SK-N-SH treated with all-trans-retinoic acid at 6 μM for 48 hours (cell line): ENCODE data around the gene HSPB6.

Source experiments
- ZFP3 ChIP-seq: fragments of 250-450 bp; sonication (Bioruptor Pico); IDR thresholded peaks from 2 replicates; pipeline ENCODE4 v1.5.0; 2020; ENCODE audit warnings: mild to moderate bottlenecking, moderate library complexity
- TF ChIP-seq, protein P1 (sequence below): fragments of 250-450 bp; sonication (Bioruptor Pico); IDR thresholded peaks from 2 replicates; pipeline ENCODE4 v1.8.0; 2020; ENCODE audit warnings: mild to moderate bottlenecking, moderate library complexity, borderline replicate concordance

DNA sequence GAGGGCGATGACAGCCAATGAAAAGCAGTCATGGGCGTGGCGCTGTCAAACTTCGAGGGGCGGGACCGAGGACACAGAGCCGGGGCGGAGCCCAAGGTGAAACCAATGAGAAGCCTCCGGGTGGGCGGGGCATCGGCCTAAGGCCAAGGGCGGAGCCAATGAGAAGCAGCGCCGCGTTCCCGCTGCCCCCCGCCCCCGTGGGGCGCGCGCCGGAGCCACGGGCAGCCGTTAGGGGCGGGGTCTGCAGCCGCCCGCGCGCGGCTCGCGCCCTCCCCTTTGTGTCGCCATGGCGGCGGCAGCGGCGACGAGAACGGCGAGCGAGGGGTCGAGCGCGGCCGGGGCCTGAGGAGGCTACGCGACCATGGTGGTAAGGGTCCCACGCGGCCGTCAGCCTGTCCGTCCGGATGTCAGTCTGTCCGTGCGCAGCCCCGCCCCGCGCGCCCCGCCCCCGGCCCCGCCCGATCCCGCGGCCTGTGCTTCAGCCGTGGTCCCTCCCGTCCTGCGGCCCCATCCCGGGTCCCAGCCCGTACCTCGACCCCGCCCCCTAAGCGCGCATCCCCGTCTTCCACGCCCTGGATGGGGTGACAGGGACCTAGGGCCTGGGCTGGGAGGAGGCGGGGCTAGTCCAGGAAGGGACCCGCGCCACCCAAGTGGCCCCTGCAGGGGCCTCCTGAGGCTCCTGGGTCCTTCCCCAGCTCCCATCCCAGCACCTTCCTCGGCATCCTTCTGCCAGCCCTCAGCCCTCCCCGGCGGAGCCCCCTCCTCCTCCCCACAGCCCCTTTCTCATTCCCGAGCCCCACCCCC lies 18.7 kb upstream of the HSPB6 start, which contains the start of gene ARHGAP33:
- TF ChIP-seq, protein P1, sequence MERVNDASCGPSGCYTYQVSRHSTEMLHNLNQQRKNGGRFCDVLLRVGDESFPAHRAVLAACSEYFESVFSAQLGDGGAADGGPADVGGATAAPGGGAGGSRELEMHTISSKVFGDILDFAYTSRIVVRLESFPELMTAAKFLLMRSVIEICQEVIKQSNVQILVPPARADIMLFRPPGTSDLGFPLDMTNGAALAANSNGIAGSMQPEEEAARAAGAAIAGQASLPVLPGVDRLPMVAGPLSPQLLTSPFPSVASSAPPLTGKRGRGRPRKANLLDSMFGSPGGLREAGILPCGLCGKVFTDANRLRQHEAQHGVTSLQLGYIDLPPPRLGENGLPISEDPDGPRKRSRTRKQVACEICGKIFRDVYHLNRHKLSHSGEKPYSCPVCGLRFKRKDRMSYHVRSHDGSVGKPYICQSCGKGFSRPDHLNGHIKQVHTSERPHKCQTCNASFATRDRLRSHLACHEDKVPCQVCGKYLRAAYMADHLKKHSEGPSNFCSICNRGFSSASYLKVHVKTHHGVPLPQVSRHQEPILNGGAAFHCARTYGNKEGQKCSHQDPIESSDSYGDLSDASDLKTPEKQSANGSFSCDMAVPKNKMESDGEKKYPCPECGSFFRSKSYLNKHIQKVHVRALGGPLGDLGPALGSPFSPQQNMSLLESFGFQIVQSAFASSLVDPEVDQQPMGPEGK (CRISPR knock-in tag) = no peak
- TF ChIP-seq ZFP3 (CRISPR knock-in tag) = no peak
